HG02798 (cell line): ENCODE results near the gene RPS3A.
"Not testable (repeated sequence)": the region's sequence is repeated elsewhere in the genome, so short reads cannot be mapped to it uniquely, and the experiment has no call there.

Experiments
- ATAC-seq: cut with Tn5 transposase; IDR thresholded peaks from one replicate; pipeline ENCODE4 v1.9.1; 2021; ENCODE audit warnings: mild to moderate bottlenecking; ENCODE audit not compliant: unreplicated experiment, poor library complexity

The RPS3A gene

GRCh38 chr4:151099229-151099975, at the start of gene RPS3A:
RPS3A (plus strand) TSS chr4:151099628; CDS start chr4:151099653, 25 bp downstream.
- ATAC-seq, result peak; percentile 96

- ATAC-seq, result no peak
These were observed 46.6 kb upstream of the RPS3A start for GRCh38 chr4:151052785-151053184.

- ATAC-seq, result no peak
These were observed 43.9 kb upstream of the RPS3A start for GRCh38 chr4:151055539-151055938.

- not testable (repeated sequence) for ATAC-seq
These were observed 36.3 kb upstream of the RPS3A start for GRCh38 chr4:151063143-151063542.

- no peak for ATAC-seq
These were observed 32.0 kb upstream of the RPS3A start for GRCh38 chr4:151067316-151067970.

- no peak for ATAC-seq
These were observed 25.0 kb upstream of the RPS3A start for GRCh38 chr4:151074416-151074916.

- not testable (repeated sequence) for ATAC-seq
These were observed 21.4 kb upstream of the RPS3A start for GRCh38 chr4:151077978-151078377.

GRCh38 chr4:151087467-151087866, 12.0 kb upstream of the RPS3A start:
- no peak for ATAC-seq

- no peak for ATAC-seq
These were observed 8.4 kb upstream of the RPS3A start for GRCh38 chr4:151091047-151091446.

GRCh38 chr4:151092488-151092887, 6.9 kb upstream of the RPS3A start:
- ATAC-seq, result no peak

- ATAC-seq, result no peak
These were observed 6.2 kb upstream of the RPS3A start for GRCh38 chr4:151093203-151093602.

GRCh38 chr4:151094290-151094751, 5.1 kb upstream of the RPS3A start:
- no peak for ATAC-seq

GRCh38 chr4:151095142-151095541, 4.3 kb upstream of the RPS3A start:
- no peak for ATAC-seq

- no peak for ATAC-seq
These were observed 1.7 kb upstream of the RPS3A start for GRCh38 chr4:151097759-151098158.

- no peak for ATAC-seq
These were observed 524 bp upstream of the RPS3A start for GRCh38 chr4:151098979-151099228.

- peak; percentile 1 for ATAC-seq
These were observed 569 bp downstream of the RPS3A start for GRCh38 chr4:151099976-151100417.

GRCh38 chr4:151100531-151100930, 1.1 kb downstream of the RPS3A start:
- ATAC-seq, result no peak

GRCh38 chr4:151103758-151104157, 4.3 kb downstream of the RPS3A start:
- ATAC-seq, result no peak

- ATAC-seq, result no peak
These were observed 5.2 kb downstream of the RPS3A start for GRCh38 chr4:151104621-151105020.

- no peak for ATAC-seq
These were observed 6.1 kb downstream of the RPS3A start for GRCh38 chr4:151105454-151106032.

GRCh38 chr4:151107063-151107462, 7.6 kb downstream of the RPS3A start:
- ATAC-seq, result no peak
